Measurements from ENCODE around the gene ZNF20.
A peak's percentile ranks its signal among the peaks of the same experiment; 100 is the strongest.

ZNF20 gene

DNA sequence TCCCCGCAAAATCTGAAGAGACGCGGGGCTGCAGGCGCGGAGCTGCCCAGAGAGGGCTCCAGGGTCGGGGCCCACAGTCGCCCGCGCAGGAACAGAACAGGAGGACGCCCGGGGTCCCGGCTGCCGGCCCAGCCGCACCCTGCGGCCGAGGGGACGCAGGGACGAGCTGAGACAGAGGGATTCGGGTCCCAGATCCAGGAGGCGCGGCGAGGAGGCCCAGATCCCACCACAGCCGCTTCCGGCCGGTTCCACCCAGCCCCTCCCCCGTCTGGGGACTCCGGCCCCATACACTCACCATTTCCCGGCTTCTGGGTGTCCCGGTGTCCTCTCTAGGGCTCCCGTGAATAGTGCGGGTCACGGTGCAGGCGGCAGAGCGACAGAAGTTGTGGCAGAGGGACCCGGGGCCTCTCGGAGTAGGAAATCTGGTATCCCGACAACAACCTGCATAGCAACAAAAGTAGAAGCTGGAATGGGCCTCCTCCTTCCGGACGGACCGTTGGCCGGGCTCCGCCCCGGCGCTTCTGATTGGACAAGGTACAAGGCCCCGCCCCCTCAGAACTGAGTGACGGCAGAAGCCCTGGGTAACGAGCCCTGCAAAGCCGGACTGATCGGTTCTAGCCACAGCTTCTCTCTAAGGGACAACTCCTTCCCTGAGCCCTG is at the start of gene ZNF20:
Gene ZNF20 (minus strand): TSS at position 466 of the 660 bp plus-strand sequence. CDS start 168 bp downstream, at position 298.
- peak; percentile 97 for DNase-seq (ENCODE audit: low read depth)

DNA sequence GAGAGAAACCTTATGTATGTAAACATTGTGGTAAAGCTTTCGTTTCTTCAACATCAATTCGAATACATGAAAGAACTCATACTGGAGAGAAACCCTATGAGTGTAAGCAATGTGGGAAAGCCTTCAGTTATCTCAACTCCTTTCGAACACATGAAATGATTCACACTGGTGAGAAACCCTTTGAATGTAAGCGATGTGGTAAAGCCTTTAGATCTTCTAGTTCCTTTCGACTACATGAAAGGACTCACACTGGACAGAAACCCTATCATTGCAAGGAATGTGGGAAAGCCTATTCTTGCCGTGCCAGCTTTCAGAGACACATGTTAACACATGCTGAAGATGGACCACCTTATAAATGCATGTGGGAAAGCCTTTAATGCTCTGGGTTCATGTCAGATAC is 47.5 kb upstream of the ZNF20 start:
- DNase-seq (ENCODE audit: low read depth), result peak; percentile 7

DNA sequence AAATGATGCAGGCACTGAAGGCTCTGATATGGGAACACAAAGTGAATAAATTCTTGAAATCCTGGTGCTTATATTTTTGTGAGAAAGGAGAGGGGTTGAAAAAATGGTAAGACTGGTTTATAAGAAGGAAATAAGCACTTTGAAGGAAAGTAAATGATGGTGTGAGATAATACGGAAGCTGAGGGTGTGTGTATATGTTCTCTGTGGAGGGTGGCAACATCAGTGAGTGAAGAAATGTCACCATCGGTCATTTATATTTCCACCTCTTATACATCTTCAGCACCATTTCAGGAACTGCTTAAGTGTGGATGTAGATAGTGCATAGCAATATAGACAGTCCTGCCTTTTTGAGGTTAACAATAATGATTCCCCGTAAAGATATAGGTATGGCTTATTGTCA is 40.2 kb upstream of the ZNF20 start:
- DNase-seq (ENCODE audit: low read depth), result no peak

DNA sequence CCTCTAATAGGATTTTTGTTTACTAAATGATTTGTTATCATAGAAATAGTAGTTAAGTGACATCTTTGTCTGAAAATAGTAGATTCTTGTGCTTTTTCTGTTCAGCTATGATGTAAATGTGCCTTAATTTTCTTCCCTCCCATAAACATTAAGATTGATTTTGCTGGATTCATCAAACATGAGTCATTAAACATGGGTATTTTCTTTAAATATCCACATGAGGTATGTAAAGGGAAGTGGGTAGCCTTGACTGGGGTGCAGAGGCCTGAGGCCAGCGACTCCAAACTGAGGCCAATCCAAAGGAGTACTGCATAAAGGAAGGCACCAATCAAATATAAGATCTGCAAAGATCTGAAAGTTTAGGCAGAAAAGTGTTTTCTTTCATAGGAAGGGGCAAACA is 26.5 kb upstream of the ZNF20 start:
- DNase-seq (ENCODE audit: low read depth), result no peak

DNA sequence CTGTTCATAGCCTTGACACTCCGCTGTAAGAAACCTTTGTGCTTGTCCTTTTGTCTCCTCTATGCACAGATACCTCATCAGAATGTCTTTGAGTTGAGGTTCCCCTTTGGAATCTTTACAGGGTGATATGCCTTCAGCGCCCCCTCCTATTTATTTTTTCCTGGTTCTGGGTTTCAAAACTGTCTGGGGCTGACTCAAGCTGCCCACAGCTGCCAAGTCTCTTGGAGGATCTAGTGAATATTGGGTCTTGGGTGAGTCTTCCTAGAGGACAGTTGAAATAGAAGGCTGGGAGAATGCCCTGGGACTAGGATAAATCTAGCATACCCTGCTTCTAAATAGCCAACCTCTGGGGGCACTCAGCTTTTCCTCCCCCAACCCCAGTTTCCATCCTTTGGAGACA is 23.7 kb upstream of the ZNF20 start:
- DNase-seq (ENCODE audit: low read depth), result peak; percentile 52

DNA sequence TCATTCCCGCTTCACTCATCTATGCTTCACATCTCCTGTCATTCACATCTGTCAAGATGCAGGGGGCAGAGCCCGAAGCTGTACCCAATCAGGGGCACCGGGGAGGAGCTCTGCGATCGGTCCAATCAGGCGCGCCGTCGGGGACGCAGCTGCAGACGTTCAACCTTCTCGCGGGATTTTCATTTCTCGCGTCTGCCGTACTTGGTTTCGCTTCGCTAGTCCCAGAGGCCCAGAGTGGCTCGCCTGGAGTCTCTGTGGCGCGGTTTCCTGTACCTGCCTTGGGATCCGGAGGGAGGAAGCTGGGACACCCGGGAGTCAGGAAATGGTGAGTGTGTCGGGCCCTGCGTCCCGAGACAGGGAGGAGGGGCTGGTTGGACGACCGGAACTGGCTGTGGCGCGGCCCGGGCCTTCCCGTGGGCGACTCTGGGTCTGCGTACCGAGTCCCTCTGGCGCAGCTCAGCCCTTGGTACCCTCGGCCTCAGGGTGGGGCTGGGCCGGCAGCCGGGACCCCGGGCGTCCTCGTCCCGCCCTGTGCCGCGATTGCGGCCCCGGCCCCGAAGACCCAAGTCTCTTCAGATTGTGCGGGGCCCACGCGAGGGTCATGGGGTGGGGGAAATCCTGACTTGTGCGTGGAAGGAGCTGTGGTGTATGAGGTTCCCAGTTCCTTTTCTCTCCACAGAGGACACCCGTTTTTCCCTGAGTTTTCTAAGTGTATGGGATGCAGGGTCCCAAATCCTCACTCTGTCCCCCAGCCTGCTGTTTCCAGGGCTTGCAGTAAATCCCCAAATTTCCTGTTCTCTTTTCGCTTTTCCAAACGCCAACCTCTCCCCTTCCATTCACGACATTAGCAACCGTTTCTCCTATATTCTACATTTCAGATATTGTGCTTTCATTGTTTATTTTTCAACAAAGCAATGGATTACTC is 23.0 kb upstream of the ZNF20 start, which contains the start of gene ZNF136:
Gene ZNF136 (plus strand): TSS at position 215 of the 925 bp plus-strand sequence. CDS start 108 bp downstream, at position 323.
- DNase-seq (ENCODE audit: low read depth), result peak; percentile 97

DNA sequence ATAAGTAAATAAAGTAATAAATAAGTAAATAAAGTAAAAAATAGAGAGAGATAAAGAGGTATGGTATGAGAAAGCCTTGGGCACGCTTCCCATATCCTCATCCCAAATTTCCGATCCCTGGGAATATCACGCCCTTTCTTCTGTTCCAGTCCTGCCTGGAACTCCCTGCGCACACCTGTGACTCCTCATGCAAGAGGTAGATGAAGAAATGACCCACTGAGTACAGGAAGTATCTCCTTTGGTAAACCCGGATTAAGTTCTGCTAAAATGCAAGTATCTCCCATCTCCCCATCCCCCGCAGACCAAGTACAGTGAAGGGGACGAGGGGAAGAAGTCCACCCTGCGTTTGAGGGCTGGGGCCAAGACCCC is 22.3 kb upstream of the ZNF20 start:
- DNase-seq (ENCODE audit: low read depth), result no peak

DNA sequence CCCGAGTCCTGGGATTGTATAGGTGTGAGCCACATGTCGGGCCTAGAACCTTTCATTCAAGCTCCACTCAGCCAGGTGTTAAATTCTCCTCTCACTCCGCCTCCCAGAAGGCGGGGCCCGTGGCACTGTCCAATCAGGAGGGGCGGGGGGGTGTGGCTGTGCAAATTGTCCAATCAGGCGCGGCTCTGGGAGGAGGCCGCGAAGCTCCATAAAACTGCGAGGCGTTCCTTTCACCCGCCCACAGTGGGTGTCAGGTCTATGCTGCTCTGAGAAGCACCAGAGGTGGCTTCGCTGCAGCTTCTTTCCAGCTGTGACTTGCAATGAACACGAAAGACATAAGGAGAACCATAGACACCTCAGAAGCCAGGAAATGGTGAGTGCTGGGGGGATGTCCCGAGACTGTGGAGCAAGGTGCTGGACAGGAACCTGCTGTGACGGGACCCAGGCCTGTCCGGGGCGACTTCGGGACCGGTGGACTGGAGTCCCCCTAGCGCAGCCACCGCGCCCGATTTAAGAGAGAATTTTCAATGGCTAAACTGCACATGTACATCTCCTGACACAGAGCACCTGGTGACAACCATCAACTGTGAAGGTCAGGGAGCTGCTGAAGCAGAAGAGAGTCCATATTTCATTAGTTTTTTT is 19.7 kb upstream of the ZNF20 start:
- no peak for DNase-seq (ENCODE audit: low read depth)

DNA sequence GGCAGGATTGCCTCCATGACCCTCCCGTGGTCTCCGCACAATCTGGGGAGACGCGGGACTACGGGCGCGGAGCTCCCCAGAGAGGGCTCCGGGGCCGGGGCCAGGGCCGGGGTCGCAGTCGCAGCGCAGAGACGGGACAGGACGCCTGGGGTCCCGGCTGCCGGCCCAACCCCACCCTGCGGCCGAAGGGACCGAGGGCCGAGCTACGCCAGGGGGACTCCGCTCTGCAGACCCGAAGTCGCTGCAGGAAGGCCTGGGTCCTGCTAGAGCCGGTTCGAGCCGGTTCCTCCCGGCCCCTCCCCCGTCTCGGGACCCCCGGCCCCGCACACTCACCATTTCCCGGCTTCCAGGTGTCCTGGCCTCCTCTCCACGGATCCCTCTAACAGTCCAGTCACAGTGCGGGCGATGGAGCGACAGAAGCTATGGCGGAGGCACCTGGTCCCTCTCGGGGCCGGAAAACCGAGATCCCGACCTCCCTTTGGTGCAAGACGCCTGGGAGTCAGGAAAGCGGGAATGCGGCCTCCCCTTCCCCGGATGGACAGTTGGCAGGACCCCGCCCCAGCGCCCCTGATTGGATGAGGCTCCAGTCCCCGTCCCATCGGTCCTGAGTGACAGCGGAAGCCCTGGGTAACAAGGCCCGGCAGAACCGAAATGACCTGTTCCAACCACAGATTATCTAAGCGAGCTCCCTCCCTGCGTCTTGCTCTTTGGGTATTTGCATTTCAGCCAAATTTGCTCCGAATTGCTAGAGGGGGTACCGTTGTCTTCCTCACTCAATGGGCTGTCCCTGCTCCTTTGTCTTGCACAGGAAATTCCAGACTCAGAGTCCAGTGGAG is 16.3 kb upstream of the ZNF20 start, which contains the start of gene ZNF625:
Gene ZNF625 (minus strand): TSS at position 512 of the 836 bp plus-strand sequence. CDS start 176 bp downstream, at position 336.
- peak; percentile 92 for DNase-seq (ENCODE audit: low read depth)

DNA sequence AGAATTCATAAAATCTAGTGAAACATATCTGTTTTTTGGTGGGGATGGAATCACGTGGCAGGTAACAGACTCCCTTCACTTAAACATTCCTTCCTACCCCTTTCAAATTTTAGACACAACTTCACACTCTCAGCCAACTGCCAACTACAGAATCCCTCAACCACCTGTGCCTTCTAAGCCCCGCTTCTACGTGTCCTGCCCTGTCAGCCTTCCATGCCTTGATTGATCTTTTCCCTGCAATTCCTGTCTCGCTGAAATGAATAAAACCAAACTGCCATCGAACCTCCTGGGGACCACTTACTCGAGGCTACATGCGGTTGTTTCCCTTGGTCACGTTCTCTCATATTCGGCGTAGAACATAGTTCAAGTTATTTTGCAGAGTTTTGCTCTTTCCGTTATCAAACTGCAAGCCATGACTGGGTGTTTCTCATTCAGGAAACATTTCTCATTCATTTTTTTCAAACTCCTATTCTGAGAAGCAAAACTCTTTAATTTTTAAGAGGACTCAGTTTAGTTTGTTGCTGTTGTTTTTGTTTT is 15.2 kb upstream of the ZNF20 start:
- no peak for DNase-seq (ENCODE audit: low read depth)

DNA sequence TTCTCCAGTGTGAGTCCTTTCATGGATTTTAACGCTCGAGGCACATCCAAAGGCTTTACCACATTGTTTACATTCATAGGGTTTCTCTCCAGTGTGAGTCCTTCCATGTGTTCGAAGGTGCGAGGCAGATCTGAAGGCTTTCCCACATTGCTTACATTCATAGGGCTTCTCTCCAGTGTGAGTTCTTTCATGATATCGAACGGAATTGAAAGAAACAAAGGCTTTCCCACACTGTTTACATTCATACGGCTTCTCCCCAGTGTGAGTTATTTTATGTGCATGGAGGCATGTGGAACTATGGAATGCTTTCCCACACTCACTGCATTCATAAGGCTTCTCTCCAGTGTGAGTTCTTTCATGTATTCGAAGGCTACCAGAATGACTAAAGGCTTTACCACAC is 5.2 kb upstream of the ZNF20 start:
- DNase-seq (ENCODE audit: low read depth), result no peak

DNA sequence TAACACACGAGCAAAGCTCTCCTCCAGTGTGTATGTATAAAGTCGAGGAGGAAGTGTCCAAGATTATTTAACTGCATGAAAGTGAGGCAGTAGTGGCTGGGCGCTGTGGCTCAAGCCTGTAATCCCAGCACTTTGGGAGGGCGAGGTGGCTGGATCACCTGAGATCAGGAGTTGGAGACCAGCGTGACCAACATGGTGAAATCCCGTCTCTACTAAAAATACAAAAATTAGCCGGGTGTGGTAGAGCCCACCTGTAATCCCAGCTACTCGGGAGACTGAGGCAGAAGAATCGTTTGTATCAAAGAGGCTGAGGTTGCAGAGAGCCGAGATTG is 1.2 kb upstream of the ZNF20 start:
- DNase-seq (ENCODE audit: low read depth), result no peak

DNA sequence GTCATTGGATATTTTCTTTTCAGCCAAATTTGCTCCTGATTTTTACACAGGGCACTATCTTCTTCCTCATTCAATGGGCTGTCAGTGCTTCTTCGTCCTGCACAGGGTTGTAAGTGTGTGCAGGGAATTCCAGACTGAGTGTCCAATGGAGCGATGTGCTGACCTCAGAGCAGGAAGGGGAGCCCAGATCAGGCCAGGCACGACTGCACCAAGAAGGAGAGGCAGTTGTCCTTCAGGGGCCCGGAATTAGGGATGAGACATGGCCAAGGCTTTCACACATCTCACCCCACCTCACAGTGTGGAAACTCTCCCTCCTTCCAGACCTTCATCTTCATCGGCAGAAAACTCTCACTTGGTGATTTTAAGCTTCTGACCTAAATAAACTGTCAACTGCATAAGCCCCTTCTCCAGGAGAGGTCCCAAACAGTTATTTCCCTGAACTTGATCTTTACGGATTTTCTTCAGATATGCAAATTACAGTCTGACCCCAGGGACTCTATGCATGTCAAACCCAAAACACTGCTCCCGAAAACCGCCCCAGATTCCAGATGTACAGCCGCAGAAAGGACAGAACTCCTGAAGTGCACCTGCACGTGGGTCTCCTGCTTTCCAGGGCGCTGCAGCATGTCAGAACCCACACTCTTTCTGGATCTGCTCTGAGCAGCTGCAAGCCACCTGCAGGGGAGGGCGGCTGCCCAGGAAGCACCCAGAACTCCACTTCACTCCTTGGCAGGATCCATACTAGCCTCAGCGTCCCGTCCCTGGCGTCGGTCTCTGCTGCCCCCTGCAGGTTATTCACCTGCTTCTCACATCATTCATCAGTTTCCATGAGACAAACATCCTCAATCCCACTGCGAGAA is 625 bp upstream of the ZNF20 start:
- DNase-seq (ENCODE audit: low read depth), result peak; percentile 89

DNA sequence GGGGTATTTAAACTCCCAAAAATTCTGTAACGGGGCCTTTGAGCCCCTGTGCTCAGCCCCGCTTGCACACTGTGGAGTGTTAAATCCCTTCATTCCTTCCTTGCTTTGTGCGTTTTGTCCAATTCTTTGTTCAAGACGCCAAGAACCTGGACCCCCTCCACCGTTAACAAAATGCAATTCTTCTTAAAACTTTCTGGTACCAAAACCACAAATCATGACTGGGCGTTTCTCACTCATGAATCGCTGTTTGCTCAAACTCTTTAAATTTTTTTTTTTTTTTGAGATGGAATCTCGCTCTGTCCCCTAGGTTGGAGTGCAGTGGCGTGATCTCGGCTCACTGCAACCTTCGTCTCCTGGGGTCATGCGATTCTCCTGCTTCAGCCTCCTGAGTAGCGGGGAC is 881 bp downstream of the ZNF20 start:
- DNase-seq (ENCODE audit: low read depth), result peak; percentile 32

DNA sequence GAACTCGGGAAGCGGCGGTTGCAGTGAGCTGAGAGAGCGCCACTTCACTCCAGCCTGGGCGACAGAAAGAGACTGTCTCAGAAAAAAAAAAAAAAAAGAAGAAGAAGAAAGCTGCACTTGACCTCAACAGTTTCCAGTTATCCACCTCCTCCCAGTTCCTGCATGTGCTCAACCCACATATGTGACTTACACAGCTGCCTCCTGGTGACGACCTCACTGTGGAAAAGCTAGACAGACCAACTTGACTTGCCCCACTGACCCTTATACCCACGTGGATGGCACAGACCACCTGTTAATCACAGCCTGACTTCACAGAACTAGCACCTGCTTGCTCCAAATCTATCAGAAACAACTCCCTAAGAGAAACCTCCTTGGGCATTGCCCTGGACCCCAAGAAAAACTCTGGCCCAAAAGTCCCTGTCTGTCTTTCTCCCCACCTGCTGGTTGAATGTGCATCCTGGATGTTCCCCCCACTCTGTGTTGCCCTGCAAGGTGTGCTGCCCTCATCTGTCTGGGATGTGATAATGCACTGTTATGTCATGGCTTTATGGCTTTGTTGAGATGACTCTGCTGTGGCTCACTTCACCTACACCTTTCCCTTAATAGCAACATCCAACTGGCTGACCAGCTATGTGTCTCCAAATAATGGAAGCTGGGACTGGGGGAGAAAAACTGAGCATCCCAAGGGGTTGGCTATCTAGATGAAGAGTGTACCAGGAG is 2.8 kb downstream of the ZNF20 start:
- DNase-seq (ENCODE audit: low read depth), result no peak

DNA sequence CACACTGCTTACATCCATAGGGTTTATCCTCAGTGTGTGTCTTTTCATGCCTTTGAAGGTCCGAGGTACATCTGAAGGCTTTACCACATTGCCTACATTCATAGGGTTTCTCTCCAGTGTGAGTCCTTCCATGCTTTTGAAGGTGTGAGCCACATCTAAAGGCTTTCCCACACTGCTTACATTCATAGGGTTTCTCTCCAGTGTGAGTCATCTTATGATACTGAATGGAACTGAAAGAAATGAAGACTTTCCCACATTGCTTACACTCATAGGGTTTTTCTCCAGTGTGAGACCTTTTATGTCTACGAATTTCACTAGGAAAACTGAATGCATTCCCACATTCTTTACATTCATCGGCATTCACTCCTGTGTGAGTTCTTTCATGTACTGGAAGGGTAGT is 7.1 kb downstream of the ZNF20 start:
- DNase-seq (ENCODE audit: low read depth), result peak; percentile 22

DNA sequence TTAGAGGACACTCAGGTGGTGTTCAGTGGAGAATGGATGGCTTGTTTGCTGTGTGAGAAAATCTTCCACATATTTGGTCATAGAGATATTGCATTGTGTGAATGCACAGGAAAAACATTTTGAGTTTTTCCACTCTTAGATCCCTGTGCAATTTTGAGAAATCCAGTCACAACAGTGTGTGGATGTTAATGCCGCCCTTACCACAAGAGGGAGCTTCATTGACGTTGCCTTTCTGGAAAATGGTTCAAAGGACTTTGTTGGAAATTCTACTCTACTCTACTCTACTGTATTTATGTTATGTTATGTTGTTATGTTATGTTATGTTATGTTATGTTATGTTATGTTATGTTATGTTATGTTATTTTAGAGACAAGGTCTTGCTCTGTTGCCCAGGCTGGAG is 13.4 kb downstream of the ZNF20 start:
- peak; percentile 26 for DNase-seq (ENCODE audit: low read depth)

DNA sequence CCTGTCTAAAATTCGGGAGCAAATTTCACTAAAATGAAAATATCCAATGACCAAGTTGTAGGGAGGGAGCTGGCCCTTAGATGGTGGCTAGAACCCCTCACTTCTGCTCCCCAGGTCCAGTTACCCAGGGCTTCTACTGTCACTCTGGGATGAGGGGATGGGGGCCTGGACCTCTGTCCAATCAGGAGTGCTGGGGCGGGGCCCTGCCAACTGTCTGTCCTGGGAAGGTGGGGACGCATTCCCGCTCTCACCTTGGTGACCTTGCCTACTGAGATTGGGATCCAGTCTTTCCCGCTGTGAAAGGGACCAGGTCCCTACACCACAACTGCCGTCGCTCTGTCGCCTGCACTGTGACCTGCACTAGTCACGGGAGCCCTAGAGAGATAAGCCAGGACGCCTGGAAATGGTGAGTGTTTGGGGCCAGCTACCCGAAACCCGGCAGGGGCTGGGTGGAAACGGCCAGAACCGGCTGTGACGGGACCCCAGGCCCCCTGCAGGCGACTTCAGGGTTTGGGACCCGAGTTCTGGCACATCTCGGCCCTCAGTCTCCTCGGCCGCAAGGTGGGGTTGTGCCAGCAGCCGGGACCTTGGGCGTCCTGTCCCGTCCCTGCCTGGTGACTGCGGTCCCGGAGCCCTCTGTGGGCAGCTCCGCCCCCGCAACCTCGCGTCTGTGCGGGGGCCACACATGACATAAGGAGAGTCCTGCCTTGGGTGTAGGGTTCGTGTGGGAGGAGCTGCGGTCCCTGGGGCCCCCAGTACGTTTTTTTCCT is 22.8 kb downstream of the ZNF20 start:
- DNase-seq (ENCODE audit: low read depth), result no peak

DNA sequence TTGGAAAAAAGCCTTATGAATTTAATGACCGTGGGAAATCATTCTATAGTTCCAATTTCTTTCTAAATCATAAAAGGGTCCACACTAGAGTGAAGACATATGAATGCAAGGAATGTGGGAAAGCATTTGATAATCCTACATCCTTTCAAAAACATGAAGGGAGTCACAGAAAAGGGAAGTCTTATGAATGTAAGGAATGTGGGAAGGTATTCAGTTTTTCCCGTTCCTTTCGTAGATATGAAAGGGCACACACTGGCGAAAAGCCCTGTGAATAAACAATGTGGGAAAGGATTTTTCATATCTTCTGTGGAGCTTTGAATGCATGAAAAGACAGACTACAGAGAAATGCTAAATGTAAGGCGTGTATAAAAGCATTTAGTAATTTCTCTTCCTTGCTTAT is 27.0 kb downstream of the ZNF20 start:
- no peak for DNase-seq (ENCODE audit: low read depth)

Measured in ELR (cell line).